ENCODE results near the gene EI24.
"Not testable (repeated sequence)": the region's sequence is repeated elsewhere in the genome, so short reads cannot be mapped to it uniquely, and the experiment has no call there.

The EI24 gene

GRCh38 chr11:125568970-125569914 is at the start of gene EI24:
TSS of gene EI24 (plus strand) at chr11:125569477. CDS start at chr11:125572528, 3,051 bp downstream.
- H3K4me3 ChIP-seq (ENCODE audit: low read depth, low read length) = peak within 1 kb of the TSS; percentile 97
- peak; percentile 79 for TF ChIP-seq CTCF (IDR thresholded peaks at IDR 0.05; ENCODE audit: borderline replicate concordance, insufficient read depth, low read depth, low read length)

GRCh38 chr11:125519860-125520834 is 49.1 kb upstream of the EI24 start:
- no peak for TF ChIP-seq CTCF (IDR thresholded peaks at IDR 0.05; ENCODE audit: borderline replicate concordance, insufficient read depth, low read depth, low read length)

DNA sequence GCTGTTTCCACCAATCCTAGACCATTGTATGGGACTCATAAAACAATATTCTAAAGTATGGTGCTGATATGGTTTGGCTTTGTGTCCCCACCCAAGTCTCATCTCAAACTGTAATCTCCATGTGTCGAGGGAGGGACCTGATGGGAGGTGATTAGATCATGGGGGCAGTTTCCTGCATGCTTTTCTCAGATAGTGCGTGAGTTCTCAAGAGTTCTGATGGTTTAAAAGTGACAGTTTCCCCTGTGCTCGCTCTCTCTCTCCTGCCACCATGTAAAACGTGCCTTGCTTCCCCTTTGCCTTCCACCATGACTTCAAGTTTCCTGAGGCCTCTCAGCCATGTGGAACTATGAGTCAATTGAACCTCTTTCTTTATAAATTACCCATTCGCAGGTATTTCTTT is 44.0 kb upstream of the EI24 start:
- H3K4me3 ChIP-seq (ENCODE audit: low read depth, low read length) = no peak overlapping the region
- TF ChIP-seq CTCF (IDR thresholded peaks at IDR 0.05; ENCODE audit: borderline replicate concordance, insufficient read depth, low read depth, low read length) = no peak

More at GRCh38 chr11:125519860-125520834, 49.1 kb upstream of the EI24 start:
- no peak overlapping the region for H3K4me3 ChIP-seq (ENCODE audit: low read depth, low read length)

- H3K4me3 ChIP-seq (ENCODE audit: low read depth, low read length) = no peak overlapping the region
- no peak for TF ChIP-seq CTCF (IDR thresholded peaks at IDR 0.05; ENCODE audit: borderline replicate concordance, insufficient read depth, low read depth, low read length)
These were observed 36.6 kb upstream of the EI24 start for GRCh38 chr11:125532668-125533067.

GRCh38 chr11:125535585-125535984 is 33.7 kb upstream of the EI24 start:
- no peak overlapping the region for H3K4me3 ChIP-seq (ENCODE audit: low read depth, low read length)
- no peak for TF ChIP-seq CTCF (IDR thresholded peaks at IDR 0.05; ENCODE audit: borderline replicate concordance, insufficient read depth, low read depth, low read length)

- H3K4me3 ChIP-seq (ENCODE audit: low read depth, low read length) = not testable (repeated sequence)
These were observed 32.4 kb upstream of the EI24 start for GRCh38 chr11:125536834-125537233.

- no peak for TF ChIP-seq CTCF (IDR thresholded peaks at IDR 0.05; ENCODE audit: borderline replicate concordance, insufficient read depth, low read depth, low read length)
- no peak overlapping the region for H3K4me3 ChIP-seq (ENCODE audit: low read depth, low read length)
These were observed 26.6 kb upstream of the EI24 start for GRCh38 chr11:125542709-125543108.
